ENCODE data around the gene CFAP90.

Gene CFAP90

DNA sequence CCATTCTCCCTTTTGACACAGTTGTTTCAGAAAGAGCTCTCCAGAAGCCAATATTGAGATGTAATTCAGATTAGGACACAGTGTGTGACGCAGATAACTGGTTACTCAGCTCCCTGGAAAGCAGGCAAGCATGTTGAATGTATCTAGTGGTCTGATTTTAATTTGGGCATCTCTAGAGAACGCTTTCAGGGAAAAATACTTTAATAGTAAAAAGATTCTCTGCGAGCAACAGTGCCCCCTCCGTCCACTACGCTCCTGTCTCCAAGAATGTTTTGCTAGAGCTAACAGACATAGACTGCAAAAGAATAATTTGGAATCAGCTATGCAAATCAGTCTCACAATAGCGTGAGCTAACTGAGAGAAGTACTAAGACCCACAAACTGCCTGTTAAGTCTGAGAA lies 23.3 kb downstream of the CFAP90 start:
- DNase-seq (ENCODE audit: low read depth, low spot score), result no peak
- H3K27ac ChIP-seq, result no peak overlapping the region

DNA sequence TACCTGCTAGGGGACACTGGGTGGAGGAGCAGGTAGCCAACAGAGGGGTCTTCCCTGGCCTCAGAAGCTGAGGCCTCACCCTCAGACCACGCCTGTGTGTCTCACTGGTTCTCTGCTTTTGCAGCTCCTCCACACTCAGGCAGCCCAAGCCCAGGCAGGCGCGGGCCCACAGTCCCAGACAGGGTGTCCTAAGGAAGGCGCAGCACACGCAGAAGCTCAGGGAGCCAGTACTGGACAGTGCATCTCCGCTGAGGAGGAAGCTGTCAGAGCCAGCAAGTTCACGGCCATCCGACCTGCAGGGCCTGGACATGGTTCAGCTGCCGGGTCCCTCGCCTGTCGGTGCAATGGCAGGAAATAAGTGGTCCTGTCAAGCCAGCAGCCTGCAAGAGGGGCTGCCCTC lies 25.3 kb downstream of the CFAP90 start:
- DNase-seq (ENCODE audit: low read depth, low spot score), result no peak
- no peak overlapping the region for H3K27ac ChIP-seq

DNA sequence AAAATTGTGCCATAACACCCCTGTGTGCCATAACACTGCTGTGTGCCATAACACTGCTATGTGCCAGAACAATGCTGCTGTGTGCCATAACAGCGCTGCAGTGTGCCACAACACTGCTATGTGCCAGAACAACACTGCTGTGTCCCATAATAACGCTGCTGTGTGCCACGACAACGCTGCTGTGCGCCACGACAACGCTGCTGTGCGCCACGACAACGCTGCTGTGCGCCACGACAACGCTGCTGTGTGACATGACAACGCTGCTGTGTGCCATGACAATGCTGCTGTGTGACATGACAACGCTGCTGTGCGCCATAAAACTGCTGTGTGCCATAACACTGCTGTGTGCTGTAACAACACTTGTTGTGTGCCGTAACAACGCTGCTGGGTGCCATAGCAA lies 25.9 kb downstream of the CFAP90 start:
- H3K27ac ChIP-seq, result no peak overlapping the region
- no peak for DNase-seq (ENCODE audit: low read depth, low spot score)

DNA sequence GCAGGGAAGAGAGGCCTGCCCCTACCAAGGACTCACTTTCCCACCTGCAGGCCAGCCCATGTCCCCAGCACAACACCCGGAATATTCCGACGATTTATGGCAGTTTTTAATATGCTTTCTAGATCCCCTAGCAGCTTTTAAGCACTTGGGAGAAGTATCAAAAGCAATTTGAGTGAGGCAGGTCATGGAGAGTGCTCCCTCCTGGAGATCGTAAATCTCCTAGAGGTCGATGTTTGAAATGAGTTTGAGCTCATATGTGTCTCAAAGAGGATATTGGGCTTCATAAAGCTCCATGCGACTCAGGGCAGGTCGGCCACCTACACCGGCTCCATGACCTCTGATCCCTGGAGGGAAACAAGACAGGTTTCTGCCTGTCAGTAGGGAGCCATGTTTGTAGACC lies 27.3 kb downstream of the CFAP90 start:
- DNase-seq (ENCODE audit: low read depth, low spot score), result no peak
- no peak overlapping the region for H3K27ac ChIP-seq

DNA sequence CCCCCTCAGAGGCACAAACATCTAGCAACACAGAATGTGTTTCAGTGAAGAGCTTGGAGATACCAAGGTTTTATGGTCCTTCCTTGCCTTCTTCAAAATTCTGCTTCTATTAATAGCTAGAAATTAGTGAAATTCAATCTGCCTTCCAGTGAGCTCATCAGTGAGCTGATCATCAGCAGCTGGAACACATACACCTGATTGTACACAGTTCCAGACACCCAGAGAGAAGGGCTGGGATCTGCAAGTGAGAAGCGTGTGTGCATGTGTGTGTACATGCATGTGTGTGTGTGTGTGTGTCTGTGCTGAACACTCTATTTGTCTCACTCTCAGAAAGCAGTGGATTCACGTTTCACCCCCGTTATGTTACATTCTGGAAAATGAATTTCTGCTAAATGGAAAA lies 28.5 kb downstream of the CFAP90 start:
- DNase-seq (ENCODE audit: low read depth, low spot score), result no peak
- no peak overlapping the region for H3K27ac ChIP-seq

DNA sequence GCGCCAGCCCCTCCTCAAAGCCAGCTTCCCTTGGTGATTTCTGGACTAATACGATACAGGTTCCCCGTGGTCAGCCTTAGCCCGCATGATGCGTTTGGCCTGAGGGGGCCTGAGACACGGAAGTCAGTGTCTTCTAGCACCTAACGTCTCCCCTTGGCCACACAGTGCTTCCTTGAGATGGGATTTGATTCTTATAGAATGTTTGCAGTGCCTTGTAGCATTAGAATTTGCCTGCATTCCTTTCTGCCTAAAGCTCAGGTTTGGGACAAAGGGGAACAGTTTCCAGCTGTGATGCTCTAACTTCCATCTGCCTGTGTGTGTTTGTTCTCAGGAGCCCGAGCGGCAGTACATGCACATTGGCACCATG lies 34.4 kb downstream of the CFAP90 start:
- no peak for DNase-seq (ENCODE audit: low read depth, low spot score)
- no peak overlapping the region for H3K27ac ChIP-seq

DNA sequence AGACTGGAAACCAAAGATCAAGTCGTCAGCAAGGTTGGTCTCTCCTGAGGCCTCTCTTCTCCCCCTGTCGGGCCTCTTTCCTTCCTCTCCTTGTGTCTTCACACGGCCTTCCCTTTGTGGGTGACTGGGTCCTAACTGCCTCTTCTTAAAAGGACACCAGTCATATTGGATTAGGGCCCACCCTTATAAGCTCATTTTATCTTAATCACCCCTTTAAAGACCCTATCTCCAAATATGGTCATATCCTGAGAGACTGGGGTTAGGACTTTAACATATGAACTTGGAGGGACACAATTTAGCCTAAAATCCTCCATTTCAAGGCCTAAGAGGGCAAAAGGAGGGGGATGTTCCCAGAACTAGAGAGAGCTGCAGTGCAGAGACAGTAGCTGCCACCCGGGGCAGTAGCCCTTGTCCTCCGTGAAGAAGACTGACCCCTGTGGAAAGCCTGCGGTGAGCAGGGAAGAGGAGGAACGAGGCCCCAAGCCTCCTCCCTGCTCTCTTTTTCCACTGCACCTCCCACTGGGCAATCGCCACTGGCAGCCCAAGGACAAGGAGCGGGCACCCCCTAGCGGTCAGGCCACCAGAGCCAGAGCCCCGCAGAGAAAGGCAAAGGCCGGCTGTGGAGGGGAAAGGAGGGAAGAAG lies 34.9 kb downstream of the CFAP90 start:
- no peak for DNase-seq (ENCODE audit: low read depth, low spot score)
- H3K27ac ChIP-seq, result no peak overlapping the region

DNA sequence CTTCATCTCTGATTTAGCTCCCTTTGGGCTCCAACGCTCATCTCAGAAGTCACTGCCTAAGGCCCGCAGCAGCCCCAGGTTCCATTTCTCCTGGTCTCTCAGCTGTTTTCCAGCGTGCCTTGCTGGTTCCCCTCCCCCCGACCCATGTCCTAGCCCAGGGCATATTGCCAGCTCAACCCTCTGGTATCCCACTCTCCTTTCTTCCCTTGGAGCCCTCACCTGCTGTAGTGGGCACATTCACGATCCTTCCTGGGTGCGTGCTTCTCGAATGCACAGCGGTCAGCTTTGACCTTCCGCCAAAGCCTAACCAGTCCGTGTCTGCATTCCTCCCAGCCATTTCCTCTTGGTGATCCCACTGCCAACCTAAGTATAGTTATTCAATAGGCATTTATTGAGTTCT lies 36.1 kb downstream of the CFAP90 start:
- no peak for DNase-seq (ENCODE audit: low read depth, low spot score)
- H3K27ac ChIP-seq, result no peak overlapping the region

DNA sequence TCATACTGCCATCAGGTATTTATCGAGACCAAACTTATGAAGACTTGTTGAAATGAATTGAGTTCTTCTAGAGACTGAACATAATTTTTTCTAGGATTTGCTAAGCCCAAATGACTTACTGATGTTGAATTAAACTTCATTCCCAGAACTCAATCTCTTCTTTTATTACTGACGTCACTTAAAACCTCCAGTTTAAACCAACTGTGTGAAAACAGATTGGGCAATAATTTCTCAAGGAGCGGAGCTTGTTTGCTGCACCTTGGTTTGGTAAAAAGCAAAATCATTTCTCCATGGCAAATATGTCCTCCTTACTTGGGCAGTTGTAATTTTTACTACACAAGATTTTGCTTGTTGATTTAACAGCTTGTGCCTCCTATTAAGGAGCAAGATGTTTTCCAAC lies 37.4 kb downstream of the CFAP90 start:
- no peak overlapping the region for H3K27ac ChIP-seq
- DNase-seq (ENCODE audit: low read depth, low spot score), result no peak

DNA sequence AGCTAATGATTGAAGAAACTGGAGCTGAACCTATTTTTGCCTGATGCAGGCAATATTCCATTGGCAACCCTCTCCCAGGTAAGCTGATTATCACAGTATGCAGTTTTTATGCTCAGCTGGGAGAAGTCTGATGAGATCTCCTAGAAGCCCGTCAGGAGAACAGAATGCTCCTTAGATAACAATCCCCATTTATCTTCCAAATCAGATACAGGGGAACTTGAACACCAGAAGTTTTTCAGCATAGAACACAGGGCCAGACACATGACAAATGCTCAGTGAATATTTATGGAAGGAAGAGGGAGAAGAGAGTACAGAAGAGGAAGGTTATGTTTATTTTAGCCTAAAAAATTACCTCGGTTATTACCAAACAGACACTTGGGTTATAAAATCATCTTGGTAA lies 37.9 kb downstream of the CFAP90 start:
- no peak overlapping the region for H3K27ac ChIP-seq
- no peak for DNase-seq (ENCODE audit: low read depth, low spot score)

DNA sequence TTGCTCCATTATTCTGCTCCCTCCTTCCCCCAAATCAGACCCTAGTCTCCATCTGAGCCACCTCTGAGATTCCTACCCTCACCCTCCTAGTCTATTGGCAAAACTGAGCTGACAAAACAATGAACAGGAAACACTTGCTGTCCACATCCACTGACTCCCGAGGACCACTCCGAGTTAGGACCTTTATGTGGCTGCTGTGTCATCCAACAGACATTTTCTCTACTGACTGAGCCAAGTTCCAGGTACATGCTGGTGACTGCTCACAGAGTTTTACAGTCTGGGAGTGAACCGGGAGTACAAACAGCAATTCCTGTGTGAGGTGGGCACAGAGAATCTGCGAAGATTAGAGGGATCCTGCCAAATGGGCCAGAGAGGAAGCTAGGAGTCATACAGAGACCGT lies 39.2 kb downstream of the CFAP90 start:
- H3K27ac ChIP-seq, result no peak overlapping the region
- DNase-seq (ENCODE audit: low read depth, low spot score), result no peak

DNA sequence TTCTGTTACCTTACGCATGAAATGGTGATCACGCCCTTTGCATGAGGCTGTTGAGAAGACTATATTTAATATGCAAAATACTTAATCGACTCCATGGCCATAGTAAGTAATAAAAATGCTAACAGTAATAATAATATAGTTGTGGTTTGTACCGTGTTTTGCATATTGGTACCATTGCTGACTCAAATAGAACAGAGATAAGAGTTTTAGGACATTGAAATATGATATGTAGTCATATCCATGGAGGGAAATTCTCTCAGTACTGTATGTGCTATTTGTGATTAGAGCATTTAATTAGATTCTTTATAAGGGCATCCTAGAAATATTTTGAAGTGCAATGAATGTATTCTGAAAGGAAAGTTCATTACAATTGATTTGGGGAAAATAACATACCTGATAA lies 41.9 kb downstream of the CFAP90 start:
- no peak for DNase-seq (ENCODE audit: low read depth, low spot score)
- H3K27ac ChIP-seq, result no peak overlapping the region

DNA sequence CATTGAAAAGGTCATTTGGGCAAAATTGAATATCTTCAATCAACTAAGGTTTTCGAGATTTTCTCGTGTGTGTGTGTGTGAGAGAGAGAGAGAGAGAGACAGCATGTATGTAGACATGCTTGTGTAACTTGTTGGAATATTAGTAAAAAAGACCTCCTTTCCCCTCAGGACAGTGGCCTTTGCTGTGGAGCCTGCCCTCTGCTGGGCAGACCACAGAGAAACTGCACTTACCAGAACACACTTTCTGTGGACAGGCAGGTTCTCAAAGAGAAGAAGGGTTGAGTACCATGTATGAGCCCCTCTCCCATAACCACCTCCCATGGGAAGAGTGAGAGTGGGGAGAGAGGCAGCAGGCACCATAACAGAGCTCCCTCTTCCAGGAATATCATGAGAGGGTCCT lies 45.6 kb downstream of the CFAP90 start:
- DNase-seq (ENCODE audit: low read depth, low spot score), result no peak
- H3K27ac ChIP-seq, result no peak overlapping the region

DNA sequence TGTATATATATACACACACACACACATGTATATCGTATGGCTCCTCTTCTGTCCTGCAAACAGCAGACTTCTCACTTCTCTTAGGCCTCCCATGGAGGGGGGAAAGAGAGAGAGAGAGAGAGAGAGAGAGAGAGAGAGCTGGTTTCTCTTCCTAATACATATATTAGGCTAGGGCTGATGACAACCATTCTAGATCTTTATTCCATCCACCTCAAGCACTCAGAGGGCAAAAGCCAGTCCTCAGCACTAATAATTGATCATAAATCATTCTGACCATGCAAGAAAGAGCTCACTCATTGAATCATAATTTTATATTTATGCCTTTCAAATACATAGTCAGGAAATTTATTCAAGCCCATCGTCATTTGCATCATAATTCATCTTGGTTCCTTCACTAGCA lies 47.0 kb downstream of the CFAP90 start:
- no peak for DNase-seq (ENCODE audit: low read depth, low spot score)

DNA sequence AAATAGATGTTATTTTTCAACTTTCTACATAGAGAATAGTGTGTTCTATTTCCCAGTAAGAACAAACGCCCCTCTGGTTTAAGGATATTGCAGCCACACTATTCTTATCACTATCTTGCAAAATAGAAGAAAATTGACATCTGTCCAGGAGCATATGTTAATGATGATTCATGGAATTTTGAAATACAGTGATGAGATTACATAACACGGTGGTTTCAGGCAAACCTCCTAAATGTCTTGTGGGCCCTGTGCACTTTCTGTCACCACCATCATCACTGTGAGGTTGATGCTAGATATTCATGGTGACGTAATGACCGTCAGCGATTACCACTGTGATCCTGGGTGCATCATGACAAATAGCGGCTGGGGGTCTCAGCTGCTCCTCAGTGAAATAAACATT lies 48.1 kb downstream of the CFAP90 start:
- no peak overlapping the region for H3K27ac ChIP-seq

More for the DNA sequence above, 47.0 kb downstream of the CFAP90 start:
- no peak overlapping the region for H3K27ac ChIP-seq

DNA sequence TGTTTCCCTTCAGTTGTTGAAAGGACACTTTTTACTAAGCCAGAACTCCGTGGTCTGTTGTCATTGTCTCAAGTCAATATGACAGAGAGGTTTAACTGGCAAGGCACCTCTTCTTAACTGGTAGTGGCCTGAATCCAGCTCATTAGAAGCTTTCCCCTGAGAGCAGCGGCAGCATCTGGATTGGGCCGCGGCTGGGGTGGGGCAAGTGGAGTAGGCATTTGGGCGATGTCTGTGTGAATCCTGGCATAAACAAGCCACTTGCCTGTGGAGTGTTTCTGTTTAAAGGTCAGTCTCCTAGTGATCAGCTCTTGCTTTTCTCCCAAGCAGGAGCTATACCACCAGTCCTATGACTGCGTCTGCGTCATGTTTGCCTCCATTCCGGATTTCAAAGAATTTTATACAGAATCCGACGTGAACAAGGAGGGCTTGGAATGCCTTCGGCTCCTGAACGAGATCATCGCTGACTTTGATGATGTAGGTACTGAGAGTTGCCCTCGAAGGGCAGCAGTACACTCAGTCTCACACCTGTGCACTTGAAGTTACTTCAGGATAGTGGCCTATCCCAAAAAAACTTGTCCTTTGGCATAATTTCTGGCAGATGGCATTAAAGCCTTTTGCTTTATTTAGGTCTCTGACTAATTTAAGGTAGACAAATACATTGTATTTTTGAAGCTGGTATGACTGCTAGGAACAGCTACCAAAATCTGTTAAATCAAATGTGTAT lies 48.9 kb downstream of the CFAP90 start:
- H3K27ac ChIP-seq, result no peak overlapping the region
- no peak for DNase-seq (ENCODE audit: low read depth, low spot score)

More for the DNA sequence above, 48.1 kb downstream of the CFAP90 start:
- DNase-seq (ENCODE audit: low read depth, low spot score), result no peak

DNA sequence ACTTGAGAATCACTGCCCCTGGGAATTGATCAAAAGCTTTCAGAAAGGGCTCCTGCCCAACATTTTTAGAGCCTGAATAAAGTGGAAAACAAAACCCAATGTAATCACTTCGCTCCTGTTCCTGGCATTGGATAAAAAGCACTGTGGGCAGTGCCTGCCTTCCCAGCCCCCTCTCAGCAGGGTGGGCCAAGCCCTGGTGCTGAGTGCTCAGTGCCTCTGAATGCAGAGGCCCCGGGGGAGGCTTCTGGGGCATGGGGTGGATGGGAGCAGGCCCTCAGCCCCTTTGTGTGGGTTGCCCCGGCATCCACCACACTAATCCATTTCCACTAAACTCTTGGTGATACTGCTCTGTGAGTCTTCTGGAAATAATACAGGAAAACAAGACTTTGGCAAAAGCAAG lies 55.6 kb downstream of the CFAP90 start:
- H3K27ac ChIP-seq, result no peak overlapping the region
- DNase-seq (ENCODE audit: low read depth, low spot score), result no peak

DNA sequence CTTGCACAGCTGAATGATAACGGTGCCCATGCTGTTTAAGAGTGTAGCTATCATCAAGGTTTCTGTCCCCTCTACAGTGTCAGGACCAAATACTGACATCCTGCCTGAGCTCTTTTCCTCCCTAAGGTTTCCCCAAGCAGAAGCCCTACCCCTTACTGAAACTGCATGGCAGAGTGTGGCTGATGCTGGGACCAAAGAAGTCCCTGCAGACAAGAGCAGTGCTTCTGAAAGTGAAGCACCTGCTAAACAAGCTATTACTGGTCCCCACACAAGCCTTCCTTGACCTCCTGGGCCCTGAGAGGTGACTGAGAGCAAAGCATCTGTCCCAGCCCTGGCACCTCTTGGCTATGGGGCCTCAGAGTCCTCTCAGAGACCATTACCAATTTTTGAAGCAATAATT lies 56.1 kb downstream of the CFAP90 start:
- H3K27ac ChIP-seq, result no peak overlapping the region

DNA sequence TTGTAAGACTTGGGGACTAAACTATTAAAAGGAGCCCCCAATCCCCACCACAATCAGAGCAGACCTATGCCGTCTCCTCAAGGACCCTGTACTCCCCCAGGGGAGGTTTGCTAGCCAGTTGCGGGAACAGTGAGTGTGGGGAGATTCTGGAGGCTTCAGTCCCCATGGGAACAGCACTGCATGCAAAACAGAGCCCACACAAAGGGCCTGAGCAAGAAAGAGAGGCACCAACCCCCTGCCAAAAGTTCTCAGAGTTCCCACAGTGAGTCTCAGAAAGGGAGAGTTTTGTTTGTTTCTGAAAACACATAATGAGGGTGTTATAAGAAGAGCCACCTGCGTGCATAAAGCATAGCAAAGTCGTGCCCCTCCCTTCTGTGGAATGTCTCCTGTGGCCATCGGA lies 56.6 kb downstream of the CFAP90 start:
- DNase-seq (ENCODE audit: low read depth, low spot score), result no peak
- no peak overlapping the region for H3K27ac ChIP-seq

More for the DNA sequence above, 56.1 kb downstream of the CFAP90 start:
- DNase-seq (ENCODE audit: low read depth, low spot score), result no peak

DNA sequence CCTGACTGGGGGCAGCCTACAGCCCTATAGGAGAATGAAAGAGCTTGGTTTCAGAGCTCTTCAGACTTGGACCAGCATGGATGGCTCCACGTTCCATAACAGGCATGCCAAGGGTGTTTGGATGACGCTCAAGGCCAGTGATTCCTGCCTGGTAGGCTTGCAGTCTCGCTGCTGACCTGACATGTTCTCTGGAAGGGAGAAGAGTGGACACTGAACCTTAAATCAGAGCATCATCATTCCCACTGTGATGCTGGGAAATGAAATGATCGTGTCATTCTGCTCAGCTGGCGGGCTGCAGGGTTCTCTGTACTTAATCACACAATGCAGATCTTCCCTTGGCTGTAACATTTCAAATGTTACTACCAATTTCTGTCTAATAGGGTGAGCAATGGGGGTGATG lies 57.0 kb downstream of the CFAP90 start:
- no peak for DNase-seq (ENCODE audit: low read depth, low spot score)
- H3K27ac ChIP-seq, result no peak overlapping the region

DNA sequence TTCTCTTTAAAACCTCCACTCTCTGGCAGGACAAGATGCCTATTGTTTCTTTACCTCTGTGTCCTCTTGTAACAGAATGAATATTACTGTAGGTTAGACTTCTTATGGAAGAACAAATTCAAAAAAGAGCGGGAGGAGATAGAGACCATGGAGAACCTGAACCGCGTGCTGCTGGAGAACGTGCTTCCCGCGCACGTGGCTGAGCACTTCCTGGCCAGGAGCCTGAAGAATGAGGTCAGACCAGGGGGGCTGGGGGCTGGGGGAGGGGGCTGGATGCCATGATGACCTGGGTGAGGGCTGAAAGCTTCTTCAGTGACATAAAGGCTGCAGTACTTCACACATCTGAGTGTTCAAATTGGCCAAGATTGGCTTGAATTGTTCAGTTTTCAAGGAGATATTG lies 61.4 kb downstream of the CFAP90 start:
- DNase-seq (ENCODE audit: low read depth, low spot score), result no peak

DNA sequence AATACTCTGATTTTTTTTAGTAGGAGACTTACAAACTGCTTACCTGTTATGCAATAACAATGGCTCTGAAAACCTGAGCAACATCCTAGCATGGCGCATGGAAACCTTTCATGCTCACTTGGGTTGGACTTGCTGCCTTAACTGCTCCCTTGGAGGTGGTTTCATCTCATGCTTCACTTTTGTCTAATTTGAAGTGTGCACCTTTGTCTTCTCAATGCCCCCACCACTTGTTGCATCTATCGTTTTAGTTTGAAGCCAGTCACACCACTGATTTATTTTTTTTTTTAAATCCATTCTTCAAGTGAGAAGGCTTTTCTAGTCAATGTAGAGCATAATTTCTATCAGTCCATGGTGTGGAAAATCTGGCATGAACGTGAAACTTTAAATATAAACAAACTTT lies 63.2 kb downstream of the CFAP90 start:
- DNase-seq (ENCODE audit: low read depth, low spot score), result no peak
- H3K27ac ChIP-seq, result no peak overlapping the region

More for the DNA sequence above, 61.4 kb downstream of the CFAP90 start:
- no peak overlapping the region for H3K27ac ChIP-seq
